Measurements from ENCODE around the gene GID8.
A peak's percentile ranks its signal among the peaks of the same experiment; 100 is the strongest.

Gene GID8

DNA sequence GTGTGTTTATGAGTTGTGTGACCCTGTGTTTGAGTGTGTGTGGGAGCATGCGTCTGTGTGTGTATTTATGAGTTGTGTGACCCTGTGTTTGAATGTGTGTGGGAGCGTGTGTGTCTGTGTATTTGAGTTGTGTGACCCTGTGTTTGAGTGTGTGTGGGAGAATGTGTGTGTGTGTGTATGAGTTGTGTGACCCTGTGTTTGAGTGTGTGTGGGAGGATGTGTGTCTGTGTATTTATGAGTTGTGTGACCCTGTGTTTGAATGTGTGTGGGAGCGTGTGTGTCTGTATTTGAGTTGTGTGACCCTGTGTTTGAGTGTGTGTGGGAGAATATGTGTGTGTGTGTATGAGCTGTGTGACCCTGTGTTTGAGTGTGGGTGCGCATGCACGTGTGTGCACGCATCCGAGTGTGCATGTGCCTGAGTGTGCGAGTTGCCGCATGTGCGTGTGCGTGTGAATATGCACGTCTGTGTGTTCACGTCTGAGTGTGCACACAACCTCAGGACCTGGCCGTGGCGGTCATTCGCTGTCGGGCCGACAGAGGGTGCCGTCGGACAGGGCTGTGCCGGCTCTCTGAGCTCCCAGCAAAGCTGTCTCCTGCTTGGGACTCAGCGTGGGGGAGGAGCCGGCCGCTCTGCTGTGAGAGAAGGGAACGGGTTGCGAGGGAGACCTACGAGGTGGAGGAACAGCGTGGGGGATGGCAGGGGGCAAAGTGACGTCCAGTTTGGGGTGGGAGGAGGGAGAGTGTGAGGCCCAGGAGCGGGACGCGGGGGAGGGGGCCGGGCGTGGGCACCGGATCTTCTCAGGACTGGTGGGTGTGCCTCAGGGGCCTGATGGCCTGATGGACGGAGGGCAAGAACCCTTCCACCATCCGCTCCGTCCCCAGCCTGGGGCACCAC, 34.2 kb downstream of the GID8 start:
- peak; percentile 85 to 87 for DNase-seq

DNA sequence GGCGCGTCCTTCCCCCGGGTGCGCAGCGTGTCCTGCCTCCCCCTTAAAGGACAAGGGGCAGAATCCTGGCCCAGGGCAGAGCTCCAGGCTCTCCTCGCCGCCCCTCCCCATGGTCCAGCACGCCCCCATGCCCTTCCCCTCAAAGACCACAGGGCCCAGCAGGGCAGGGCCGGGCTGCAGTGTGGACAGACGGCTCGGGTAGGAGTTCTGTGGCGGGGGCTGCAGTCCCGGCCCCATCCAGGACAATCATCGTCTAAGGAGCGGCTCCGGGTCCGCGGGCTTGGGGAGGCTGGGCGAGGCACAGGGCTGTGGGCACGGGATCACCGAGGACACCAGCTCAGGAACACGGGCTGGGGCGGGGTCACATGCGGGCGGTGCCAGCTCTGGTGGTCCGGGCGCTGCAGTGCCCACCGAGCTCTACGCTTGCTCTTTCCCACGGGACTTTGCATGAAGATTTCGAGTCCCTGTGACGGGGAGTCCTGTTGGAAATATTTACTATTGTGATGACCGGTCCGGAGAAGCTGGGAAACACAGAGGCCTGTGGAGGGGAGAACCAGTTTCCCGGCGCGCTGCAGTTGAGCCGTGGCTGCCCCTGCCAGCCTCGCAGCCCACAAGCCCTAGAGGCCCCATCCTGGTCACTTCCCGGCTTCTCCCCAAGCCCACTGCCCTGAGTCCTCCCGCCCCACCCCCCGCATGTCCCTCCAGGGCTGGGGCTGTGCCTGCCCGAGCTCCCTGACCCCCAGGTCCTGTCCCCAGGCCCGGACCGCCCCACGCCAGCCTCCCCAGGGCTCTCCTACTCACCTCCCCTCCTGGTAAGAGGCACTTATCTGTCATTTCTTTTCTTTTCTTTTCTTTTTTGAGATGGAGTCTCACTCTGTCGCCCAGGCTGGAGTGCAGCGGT, 35.1 kb downstream of the GID8 start:
- no peak for DNase-seq

DNA sequence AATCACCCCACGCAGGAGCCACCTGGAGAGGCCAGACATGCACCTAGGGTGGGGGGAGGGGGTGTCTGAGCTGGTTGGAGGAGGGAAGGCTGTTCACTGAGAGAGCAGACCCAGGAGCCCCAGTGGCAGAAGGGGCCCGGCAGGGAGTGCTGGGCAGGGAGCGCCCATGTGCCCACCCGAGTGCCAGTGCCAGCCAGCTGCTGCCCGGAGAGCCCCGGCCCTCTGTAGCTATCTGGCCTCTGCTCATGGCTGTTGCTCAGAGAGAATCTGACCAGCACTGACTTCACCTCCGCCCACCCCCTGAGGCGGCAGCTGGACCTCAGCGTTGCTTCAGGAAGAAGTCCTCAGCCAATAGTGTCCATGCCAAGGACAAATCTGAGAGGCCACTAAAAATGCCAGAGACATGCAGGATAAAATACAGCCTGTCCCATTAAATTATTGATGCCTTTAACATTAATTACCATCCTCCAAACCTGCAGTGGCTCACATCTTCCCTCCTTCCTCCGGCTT, 37.4 kb downstream of the GID8 start:
- DNase-seq: no peak

DNA sequence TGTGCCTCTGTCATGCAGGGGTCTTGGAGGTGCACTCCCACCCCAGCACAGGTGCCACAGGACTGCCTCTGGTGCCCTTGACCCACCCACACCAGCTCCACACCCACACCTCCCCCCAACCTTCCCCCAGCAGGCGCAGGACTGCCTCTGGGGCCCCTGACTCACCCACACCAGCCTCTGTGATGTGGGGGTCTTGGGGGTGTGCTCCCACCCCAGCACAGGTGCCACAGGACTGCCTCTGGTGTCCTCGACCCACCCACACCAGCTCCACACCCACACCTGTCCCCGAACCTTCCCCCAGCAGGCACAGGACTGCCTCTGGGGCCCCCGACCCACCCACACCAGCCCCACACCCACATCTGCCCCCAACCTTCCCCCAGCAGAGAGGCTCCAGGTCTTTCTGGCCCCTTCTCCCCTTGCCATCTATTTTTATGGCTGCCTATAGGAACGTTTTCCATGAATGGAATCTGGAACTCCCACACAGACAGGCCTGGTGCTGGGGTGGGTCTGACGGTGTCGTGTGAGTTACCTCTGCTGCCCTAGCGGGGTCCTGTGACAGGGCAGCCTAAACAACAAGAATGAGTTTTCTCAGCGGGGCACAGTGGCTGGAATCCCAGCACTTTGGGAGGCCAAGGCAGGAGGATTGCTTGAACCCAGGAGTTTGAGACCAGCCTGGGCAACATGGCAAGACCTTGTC, 38.0 kb downstream of the GID8 start:
- DNase-seq: no peak

DNA sequence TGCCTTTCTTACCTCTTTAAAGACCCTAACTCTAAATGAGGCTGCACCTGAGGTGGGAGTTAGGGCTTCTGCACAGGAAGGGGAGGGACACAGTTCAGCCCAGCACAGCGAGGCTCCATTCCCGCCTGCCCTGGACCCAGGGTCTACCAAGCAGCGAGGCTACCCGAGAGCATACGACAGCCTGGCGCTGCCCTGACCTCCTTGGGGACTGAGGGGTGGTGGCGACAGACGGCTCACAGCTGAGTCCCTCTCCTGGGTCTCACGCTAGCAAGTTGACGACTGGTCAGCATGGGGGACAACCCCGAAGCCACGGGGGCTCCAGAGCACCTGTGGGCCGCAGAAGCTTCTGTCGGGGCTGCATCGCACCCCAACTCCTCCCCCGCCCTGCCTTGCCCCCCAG, 38.9 kb downstream of the GID8 start:
- DNase-seq: no peak

DNA sequence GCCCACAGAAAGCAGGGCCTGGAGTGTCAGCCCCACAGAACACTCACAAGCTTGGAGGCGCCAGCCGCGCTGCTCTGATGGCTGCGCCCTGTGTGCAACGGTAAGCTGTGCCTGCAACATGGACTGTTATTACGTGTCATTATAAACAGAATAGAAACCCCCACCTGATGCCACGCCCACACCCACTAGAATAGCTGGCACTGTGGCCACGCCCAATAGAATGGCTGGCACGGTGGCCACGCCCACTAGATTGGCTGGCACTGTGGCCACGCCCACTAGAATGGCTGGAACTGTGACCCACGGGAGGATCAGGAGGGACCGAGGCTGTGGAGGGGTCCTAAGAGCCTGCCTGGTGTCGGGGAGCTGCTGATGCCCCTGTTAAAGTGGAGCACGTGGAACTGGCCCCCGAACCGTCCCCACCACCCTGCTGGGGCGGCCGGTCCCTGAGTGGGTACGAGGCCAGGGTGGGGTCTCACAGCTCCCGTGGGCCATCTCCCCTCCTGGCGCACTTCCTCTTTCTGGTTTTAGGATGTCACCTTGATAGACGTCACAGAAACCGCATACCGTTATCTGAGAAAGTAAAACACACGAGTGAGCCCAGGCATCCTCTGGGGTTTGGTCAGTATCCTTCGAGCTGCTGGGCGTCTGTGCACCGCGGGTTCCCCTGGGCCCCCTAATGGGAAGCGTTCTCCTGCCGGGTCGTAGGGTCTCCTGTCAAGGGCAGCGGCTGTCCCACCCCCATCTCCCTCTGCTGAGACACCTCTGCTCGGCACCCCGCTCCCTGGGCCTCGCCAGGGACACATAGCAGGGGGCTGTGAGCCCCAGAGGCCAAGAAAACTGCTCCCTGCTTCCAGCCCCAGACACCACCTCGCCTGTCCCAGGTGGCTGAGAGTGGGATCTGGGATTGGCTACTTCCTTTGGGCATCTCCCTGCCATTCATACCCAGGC, 39.9 kb downstream of the GID8 start:
- peak; percentile 79 to 84 for DNase-seq

DNA sequence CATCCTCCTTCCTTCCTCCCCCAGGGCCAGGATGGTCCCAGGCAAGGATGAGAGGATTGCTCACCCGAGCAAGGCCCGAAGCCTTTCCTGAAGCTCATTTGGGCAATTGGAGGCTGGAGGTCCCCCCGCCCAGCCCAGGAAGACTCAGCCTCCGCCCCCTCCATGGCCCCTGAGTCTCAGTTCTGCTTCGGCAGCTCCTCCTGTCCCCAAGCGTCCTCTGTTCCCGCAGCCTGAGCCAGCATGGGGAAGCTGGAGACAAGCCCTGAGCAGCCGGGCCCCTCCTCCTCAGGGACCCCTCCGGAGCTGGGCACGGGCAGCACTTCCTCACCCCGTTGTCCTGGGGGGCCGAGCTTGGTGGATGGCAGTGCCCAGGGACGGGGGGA, 40.6 kb downstream of the GID8 start:
- DNase-seq: no peak

DNA sequence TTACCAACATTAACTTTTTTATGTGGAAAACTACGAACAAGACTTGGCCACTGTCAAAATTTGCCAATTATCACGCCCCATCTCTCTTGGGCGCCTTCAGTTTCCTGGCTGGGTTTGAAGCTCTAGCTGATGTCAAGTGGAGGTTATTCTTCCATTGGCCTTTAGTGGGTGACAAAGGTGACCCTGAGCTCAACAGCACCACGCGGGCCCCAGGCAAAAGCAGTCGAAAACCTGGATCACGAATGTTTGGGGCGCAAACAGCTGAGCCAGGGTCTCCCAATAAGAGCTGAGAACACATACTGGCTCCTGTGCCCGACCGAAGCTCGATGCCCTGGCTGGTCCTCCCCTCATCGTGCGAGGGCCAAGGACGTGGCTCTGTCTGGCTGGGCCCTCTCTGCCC, 41.4 kb downstream of the GID8 start:
- no peak for DNase-seq

DNA sequence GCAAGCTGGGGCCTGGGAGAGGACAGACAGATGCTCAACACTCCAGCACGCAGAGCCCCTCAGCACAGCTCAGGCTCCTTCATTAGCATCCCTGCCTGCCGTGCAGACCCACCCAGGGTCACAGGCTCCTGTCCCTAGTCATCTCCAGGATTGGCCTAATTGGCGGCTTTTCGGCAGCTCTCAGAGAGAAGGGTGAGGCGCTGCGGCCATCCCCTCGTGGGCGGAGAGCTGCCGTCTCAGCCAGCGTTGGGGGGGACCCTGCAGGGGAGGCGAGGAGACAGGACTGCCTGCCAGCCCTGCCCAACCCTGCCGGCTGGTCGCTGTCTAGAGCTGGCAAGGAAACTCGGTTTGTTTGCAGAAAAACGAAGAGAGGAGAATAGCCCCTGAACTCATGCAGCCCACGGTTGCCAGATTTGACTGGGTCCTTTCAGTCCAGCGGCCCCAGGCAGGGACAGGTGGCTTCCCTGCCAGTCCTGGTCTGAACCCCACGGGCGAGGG, 42.0 kb downstream of the GID8 start:
- DNase-seq: no peak

DNA sequence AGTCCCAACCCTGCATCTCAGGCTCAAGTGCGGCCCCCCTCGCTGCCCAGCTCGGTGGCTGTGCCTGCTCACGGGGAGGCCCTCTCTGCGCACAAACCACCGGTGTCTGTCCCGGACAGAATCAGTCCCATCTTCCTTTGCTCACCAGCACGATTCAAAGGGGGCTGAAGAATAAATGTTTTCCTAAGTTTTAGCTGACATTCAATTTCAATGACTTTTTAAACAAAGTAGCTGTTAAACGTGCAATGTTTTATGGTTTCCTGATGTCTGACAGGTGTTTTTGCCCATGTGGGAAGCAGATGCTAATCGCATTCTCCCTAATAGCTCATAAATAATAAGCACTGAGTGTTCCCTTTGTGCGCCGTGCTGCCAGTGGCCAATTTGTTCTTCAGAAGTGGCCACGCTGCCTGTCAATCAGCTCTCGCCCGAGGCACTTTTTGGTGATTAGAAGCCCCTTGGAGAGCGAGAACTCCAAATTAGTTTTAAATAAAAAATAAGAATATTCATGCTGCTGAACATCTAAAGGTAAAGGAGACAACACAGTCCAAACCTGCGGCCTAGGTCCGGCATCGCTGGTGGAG, 42.5 kb downstream of the GID8 start:
- no peak for DNase-seq

DNA sequence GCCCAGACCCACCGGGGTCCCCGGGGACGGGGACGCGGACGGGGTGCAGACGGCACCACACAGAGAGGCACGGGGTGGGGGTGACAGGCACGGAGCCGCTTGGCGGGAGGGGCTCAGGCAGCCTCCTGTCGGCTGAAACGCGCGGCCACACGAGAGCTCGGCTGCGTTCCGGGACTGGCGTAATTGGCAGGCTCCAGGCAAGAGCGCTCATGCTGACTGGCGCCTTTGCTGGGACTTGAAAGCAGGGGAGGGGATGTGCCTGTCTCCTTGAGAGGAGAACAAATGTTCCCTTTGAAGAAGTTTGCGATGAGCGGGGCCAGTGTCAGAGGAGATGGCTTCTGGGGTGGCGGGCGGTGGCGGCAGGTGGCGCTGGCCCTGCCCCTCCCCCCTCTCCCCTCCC, 43.0 kb downstream of the GID8 start:
- peak; percentile 29 to 35 for DNase-seq

DNA sequence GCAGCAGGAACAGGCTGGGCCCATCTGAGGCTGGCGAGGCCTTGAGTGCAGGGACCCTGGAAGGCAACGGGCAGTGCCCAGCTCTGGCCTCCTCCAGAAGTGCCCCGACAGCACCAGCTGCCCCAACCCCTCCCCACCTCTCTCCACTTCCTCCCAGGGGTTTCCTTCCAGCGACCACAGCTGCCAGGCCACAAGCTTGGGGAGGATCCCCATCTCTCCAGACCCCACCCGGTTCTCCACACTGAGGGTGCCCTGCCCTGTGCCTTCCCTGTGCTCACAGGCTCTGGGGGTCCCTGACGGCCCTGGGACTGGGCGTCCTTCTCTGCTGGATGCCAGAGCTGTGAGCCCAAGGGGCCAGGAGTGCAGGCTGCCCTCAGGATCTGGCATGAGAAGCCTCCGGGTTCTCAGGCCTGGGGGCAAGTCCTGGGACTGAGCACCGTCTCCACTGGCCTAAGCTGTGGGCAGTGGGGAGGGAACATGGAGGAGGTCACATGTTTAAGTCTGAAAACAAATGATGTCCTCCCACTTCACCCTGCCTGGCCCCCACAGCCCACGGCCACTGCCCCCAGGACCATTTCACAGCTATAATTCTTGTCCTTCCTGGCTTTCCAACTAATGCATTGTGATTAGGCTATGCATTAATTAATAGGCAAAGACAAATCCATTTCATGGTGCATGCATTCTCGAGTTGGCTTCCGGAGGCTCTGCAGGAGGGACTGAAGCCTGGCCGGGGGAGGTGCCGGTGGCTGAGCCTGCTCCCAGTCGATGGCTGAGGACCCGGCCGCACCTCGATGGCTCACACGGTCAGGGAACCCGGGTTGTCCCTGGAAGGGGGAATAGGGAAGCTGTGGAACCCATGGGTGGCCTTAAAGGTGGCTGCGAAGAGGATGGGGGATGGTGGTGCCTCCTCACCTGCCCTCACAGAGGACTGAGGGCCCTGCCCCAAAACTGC, 44.5 kb downstream of the GID8 start:
- DNase-seq: no peak

DNA sequence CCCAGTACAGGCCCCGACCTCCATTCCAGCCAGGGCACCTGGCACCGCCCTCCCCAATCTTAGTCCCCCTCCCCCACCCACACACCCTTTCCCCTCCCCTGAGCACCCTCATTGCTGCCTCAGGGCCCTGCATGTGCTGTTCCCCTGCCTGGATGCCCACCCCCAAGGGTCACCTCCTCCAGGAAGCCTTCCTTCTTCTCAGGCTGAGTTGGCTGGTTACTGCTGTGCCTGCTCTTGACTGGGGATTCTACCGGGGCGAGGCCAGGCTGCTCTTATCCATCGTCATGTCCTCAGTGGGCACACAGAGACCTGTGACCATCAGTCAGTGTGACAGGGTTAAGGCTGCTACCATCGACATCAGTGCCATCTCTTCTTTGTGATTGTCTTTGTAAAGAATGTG, 45.3 kb downstream of the GID8 start:
- no peak for DNase-seq

DNA sequence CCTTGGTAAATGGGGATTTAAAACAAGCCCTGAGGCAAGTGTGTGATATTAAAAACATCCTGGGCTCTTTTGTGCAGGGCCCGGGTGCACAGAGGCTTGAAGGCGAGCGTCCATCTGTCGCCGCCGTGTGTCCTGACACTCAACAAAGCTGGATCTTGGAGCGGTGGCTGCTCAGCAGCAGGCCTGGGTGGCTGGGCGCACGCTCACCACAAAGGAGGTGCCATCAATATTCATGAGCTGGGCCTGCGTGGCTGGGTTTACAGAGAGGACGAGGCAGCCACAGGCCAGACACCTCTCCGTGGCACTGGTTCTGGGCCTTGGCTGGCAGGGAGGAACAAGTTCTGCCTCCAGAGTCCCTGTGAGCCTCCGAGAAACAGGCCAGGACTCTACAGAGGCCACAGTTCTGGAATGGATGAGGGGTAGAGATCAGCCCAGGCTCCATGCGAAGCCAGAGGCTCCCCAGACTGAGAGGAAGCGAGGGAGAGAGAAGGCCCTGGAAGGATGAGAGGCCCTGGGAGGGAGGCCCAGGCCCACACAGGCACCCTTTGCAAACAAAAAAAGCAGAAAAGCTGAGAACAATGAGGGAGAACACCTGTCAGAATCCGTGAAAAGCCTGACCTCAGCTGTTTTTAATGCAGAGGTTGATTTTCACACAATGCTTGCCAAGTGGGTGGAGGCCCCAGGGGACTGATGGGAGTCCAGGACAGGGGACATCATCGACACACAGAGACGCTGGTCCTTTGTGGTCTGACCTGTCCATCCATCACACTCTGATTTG, 46.9 kb downstream of the GID8 start:
- DNase-seq: no peak

DNA sequence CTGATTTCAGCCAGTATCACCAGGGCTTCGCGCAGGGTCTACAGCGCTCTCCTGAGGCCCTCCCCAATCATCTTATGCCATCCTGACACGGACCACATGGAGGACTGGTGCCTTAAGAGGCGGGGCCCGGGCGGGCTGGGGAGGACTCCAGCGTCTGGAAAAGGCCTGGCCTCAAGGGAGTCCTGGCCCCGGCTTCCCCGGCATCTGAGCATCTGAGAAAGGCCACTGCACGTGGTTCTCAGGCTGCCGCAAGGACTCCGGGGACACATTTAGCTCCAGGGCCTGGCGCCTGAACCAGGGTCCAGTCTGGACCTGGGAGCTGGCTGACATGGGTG, 47.5 kb downstream of the GID8 start:
- no peak for DNase-seq

DNA sequence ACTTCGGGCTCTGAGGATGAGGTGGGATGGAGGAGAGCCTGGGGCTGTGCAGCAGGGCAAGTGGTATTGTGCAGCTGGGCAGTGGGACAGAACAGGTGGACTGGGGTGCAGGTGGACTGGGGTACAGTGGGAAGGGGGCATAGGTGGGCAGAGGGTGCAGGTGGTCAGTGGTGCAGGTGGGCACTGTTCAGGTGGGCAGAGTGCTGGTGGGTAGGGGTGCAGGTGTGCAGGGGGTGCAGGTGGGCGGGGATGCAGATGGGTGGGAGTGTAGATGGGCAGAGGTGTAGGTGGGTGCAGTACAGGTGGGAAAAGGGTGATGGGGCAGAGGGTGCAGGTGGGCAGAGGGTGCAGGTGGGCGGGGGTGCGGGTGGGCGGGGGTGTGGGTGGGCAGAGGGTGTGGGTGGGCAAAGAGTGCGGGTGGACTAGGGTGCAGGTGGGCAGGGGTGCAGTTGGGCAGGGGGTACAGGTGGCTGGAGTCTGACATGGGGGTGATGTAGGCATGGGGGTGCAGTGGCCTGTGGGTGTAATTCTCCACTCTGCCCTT, 48.4 kb downstream of the GID8 start:
- DNase-seq: no peak

DNA sequence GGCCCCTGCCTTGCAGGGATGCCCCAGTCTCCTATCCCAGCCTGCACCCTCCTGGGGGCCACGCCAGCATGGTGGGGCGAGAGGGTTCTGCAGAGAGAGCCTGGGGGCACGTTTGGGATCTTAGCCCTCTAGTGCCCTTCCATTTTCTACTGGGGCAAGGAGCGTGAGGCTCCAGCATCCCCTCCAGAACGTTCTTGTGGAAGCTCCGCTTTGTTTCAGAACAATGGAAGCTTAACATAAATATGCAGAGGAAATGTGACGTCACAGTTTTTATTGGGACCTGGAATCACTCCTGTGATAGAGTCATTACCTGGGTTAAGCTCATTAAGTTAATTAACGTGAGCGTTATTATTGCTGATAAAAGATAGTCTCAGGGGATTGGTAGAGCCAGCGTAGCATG, 49.2 kb downstream of the GID8 start:
- DNase-seq: no peak

DNA sequence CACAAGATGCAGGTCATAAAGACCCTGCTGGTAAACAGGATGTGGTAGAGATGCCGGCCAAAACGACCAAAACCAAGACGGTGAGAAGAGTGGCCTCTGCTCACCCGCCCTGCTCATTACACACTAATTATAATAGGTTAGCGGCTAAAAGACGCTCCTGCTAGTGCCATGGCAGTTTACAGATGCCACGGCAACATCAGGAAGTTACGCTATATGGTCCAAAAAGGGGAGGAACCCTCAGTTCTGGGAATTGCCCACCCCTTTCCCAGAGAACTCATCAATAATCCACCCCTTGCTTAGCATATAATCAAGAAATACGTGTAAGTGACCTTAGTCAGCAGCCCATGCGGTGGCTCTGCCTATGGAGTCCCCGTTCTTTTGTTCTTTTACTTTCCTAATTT, 51.3 kb downstream of the GID8 start:
- no peak for DNase-seq

DNA sequence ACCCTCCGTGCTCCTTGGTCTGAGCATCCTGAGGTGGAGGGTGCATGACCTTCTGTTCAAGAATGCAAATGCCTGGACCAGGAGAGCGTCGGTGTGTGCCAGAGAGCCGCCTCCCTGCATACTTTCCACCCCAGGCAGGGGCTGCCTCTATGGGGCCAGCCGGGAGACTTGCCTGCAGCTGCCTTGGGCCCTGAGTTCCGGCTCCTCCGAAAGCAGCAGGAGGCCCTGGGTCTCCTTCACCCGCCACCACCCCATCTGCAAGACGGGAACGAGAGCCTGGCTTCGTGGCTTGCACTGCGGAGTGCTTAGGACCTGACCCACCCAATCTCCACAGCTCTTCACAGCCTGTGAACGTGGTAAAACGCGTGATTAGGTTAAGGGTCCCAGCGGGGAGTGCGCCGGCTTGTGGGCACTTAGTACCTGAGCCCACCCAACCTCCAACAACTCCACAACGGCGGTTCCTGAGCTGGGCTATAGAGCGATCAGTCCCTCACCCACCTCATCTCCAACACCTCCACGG, 52.4 kb downstream of the GID8 start:
- no peak for DNase-seq
